Transverse colon (tissue), 4 donors: ENCODE data around the gene ADGRG3.

ENCODE experiments used
- EP300 ChIP-seq: sonication (generic); formaldehyde crosslinking; IDR thresholded peaks from one replicate; pipeline ENCODE4 v1.6.1; 2017; ENCODE audit warnings: antibody characterized with exemption, low read depth
- POLR2A ChIP-seq: fragments of 450-650 bp; IDR thresholded peaks from one replicate; pipeline ENCODE4 v1.6.1; 2016; ENCODE audit warnings: antibody characterized with exemption, mild to moderate bottlenecking, moderate library complexity
- POLR2AphosphoS5 ChIP-seq, 3 donors: sonication (generic); formaldehyde crosslinking; IDR thresholded peaks; one replicate each; pipeline ENCODE4 v1.6.1; 2016; ENCODE audit warnings: antibody characterized with exemption in 3 of 3
- TF ChIP-seq, protein P1 (sequence below), 5 experiments: fragments of 200-600 bp in 3 of 5; fragments of 450-650 bp in 2 of 5; sonication (generic) in 3 of 5; IDR thresholded peaks; 1 replicate in 2 of 5; 2 replicates in 3 of 5; pipeline ENCODE4 v1.5.1; 2016 to 2017; ENCODE audit warnings: antibody characterized with exemption in 5 of 5, inconsistent platforms in 3 of 5, mild to moderate bottlenecking in 2 of 5, moderate library complexity in 1 of 5

DNA sequence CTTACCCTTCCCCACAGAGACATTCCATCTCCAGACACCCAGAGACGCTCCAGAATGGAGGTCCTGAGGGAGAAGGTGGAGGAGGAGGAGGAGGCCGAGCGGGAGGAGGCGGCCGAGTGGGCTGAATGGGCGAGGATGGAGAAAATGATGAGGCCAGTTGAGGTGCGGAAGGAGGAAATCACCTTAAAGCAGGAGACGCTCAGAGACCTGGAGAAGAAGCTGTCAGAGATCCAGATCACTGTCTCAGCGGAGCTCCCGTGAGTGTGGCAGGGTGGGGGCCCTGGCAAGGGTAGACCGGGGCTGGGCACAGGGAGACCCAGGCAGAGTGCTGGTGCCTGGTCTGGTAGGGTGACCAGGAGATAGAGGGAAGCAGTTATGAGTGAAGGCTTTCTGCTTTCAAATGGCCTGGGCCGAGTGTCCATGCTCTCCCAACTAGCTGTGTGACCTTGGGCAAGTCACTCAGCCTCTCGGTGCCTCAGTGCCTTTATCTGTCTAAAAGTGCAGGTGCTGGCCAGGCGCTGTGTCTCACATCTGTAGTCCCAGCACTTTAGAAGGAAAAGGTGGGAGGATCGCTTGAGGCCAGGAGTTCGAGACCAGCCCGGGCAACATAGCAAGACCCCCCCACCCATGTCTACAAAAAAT, 29.9 kb downstream of the ADGRG3 start:
- TF ChIP-seq, protein P1, sequence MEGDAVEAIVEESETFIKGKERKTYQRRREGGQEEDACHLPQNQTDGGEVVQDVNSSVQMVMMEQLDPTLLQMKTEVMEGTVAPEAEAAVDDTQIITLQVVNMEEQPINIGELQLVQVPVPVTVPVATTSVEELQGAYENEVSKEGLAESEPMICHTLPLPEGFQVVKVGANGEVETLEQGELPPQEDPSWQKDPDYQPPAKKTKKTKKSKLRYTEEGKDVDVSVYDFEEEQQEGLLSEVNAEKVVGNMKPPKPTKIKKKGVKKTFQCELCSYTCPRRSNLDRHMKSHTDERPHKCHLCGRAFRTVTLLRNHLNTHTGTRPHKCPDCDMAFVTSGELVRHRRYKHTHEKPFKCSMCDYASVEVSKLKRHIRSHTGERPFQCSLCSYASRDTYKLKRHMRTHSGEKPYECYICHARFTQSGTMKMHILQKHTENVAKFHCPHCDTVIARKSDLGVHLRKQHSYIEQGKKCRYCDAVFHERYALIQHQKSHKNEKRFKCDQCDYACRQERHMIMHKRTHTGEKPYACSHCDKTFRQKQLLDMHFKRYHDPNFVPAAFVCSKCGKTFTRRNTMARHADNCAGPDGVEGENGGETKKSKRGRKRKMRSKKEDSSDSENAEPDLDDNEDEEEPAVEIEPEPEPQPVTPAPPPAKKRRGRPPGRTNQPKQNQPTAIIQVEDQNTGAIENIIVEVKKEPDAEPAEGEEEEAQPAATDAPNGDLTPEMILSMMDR (IDR thresholded peaks at IDR 0.05), result no peak
- no peak for TF ChIP-seq POLR2A
- TF ChIP-seq EP300, result no peak
- no peak for TF ChIP-seq POLR2AphosphoS5 (IDR thresholded peaks at IDR 0.05)
